WTC11 (cell line): ENCODE results near the gene TFF2. TPM values are rescaled to one million over a fixed set of nuclear protein-coding genes. Genes with fewer than 3 reads are reported as not detected.

Experiments
- ATAC-seq: fragments of 200-7000 bp; cut with Tn5 transposase; 2 replicates; pipeline ENCODE4 v1.10.0; 2021; ENCODE audit warnings: mild to moderate bottlenecking, moderate library complexity
- CTCF ChIA-PET: fragments of 300-600 bp; sonication (Branson Sonifier 250); formaldehyde crosslinking; loops from one replicate; lab custom pipeline; 2021; ENCODE audit warnings: antibody characterized with exemption; lab: Charles Lee
- POLR2A ChIA-PET: fragments of 350-600 bp; sonication (Branson Sonifier 250); formaldehyde crosslinking; loops from one replicate; lab custom pipeline; 2021; ENCODE audit warnings: antibody characterized with exemption; lab: Charles Lee
- DNase-seq: peaks from one replicate; pipeline ENCODE4 v3.0.0; 2021; ENCODE audit warnings: low spot score
- H3K27ac Mint-ChIP-seq: 2 replicates; pipeline ENCODE4 v1.8.0; 2021; ENCODE audit warnings: mixed read lengths
- H3K27me3 Mint-ChIP-seq: 2 replicates; pipeline ENCODE4 v1.8.0; 2021; ENCODE audit warnings: low read depth, mild to moderate bottlenecking, moderate library complexity, mixed read lengths
- H3K36me3 Mint-ChIP-seq: 2 replicates; pipeline ENCODE4 v1.8.0; 2021; ENCODE audit warnings: mixed read lengths
- H3K4me1 Mint-ChIP-seq: 2 replicates; pipeline ENCODE4 v1.8.0; 2022; ENCODE audit warnings: mixed read lengths
- H3K4me3 Mint-ChIP-seq: 2 replicates; pipeline ENCODE4 v1.8.0; 2021; ENCODE audit warnings: mild to moderate bottlenecking, moderate library complexity, mixed read lengths
- H3K9me3 Mint-ChIP-seq: 2 replicates; pipeline ENCODE4 v1.8.0; 2021; ENCODE audit warnings: mixed read lengths
- CTCF ChIP-seq: fragments of 200-600 bp; IDR thresholded peaks from 2 replicates; pipeline ENCODE4 v1.8.0; 2022; ENCODE audit warnings: antibody characterized with exemption
- E2F4 ChIP-seq: sonication (generic); formaldehyde crosslinking; IDR thresholded peaks from 2 replicates; pipeline ENCODE4 v1.8.1; 2022; ENCODE audit warnings: low read depth, mild to moderate bottlenecking, moderate library complexity, missing genetic modification reagents, borderline replicate concordance
- E2F5 ChIP-seq: sonication (generic); formaldehyde crosslinking; IDR thresholded peaks from 2 replicates; pipeline ENCODE4 v1.8.1; 2022; ENCODE audit warnings: mild to moderate bottlenecking, moderate library complexity, missing genetic modification reagents
- ERG ChIP-seq: fragments of 250-450 bp; sonication (Bioruptor Pico); IDR thresholded peaks from 2 replicates; pipeline ENCODE4 v1.8.0; 2021; ENCODE audit warnings: mild to moderate bottlenecking
- ESRRA ChIP-seq: sonication (generic); formaldehyde crosslinking; IDR thresholded peaks from 2 replicates; pipeline ENCODE4 v1.8.1; 2022; ENCODE audit warnings: mild to moderate bottlenecking, missing genetic modification reagents, borderline replicate concordance
- NFATC4 ChIP-seq: fragments of 250-450 bp; sonication (Bioruptor Pico); IDR thresholded peaks from 2 replicates; pipeline ENCODE4 v1.9.0; 2021; ENCODE audit warnings: mild to moderate bottlenecking
- NR1H2 ChIP-seq: sonication (generic); formaldehyde crosslinking; IDR thresholded peaks from 2 replicates; pipeline ENCODE4 v1.9.0; 2021; ENCODE audit warnings: mild to moderate bottlenecking, moderate library complexity, missing genetic modification reagents
- PRRX2 ChIP-seq: fragments of 250-450 bp; sonication (Bioruptor Pico); IDR thresholded peaks from 2 replicates; pipeline ENCODE4 v1.8.0; 2021; ENCODE audit warnings: mild to moderate bottlenecking
- SMAD3 ChIP-seq: sonication (generic); formaldehyde crosslinking; IDR thresholded peaks from 2 replicates; pipeline ENCODE4 v1.8.0; 2022; ENCODE audit warnings: missing genetic modification reagents, mild to moderate bottlenecking, borderline replicate concordance
- SMAD4 ChIP-seq: sonication (generic); formaldehyde crosslinking; IDR thresholded peaks from 2 replicates; pipeline ENCODE4 v1.8.0; 2022; ENCODE audit warnings: mild to moderate bottlenecking, missing genetic modification reagents
- SP1 ChIP-seq: sonication (generic); formaldehyde crosslinking; conservative IDR thresholded peaks from 2 replicates; pipeline ENCODE4 v1.8.1; 2022; ENCODE audit warnings: missing genetic modification reagents
- ZBTB43 ChIP-seq: sonication (generic); formaldehyde crosslinking; IDR thresholded peaks from 2 replicates; pipeline ENCODE4 v1.8.1; 2023; ENCODE audit warnings: mild to moderate bottlenecking, missing genetic modification reagents
- ZNF281 ChIP-seq: sonication (generic); formaldehyde crosslinking; IDR thresholded peaks from 2 replicates; pipeline ENCODE4 v1.8.0; 2023; ENCODE audit warnings: mild to moderate bottlenecking, missing genetic modification reagents
- ZNF317 ChIP-seq: sonication (generic); formaldehyde crosslinking; IDR thresholded peaks from 2 replicates; pipeline ENCODE4 v1.8.1; 2023; ENCODE audit warnings: low read depth, mild to moderate bottlenecking, moderate library complexity, missing genetic modification reagents, borderline replicate concordance
- ZSCAN18 ChIP-seq: fragments of 250-450 bp; sonication (Bioruptor Pico); IDR thresholded peaks from 2 replicates; pipeline ENCODE4 v2.1.2; 2022; ENCODE audit warnings: mild to moderate bottlenecking, moderate library complexity
- total RNA-seq: library from RNA; stranded (reverse); gene quantifications from 3 replicates; pipeline ENCODE4 v1.2.3, GENCODE V29; 2021

Gene TFF2
- total RNA-seq, 1 experiment from 2014 or later: 0.33 TPM

GRCh38 chr21:42381347-42381984 is 30.7 kb upstream of the TFF2 start:
- ATAC-seq: peak; percentile 94
- Mint-ChIP-seq H3K9me3 (peaks cover 14% of the 10 kb centered on the region), H3K4me3 (no peak overlapping the region), H3K4me1 (peaks cover 4% of the 10 kb centered on the region), H3K36me3 (peaks cover 5% of the 10 kb centered on the region; the same call in 1 of the 2 replicates), H3K27me3 (peaks cover 3% of the 10 kb centered on the region; the same call in 1 of the 2 replicates), H3K27ac (no peak overlapping the region)
- ChIA-PET CTCF (interaction anchor here (0.6 to 3.0 kb wide), 34 partner anchors 9 to 565 kb away, joined by 3 to 35 read pairs (median 4); no protein-coding TSS in a partner anchor), POLR2A (no interaction called here)
- no peak for TF ChIP-seq NFATC4
- TF ChIP-seq CTCF: peak; percentile 48; the same call in 1 of the 2 replicates
- no peak for TF ChIP-seq ESRRA (CRISPR knock-in tag)
- TF ChIP-seq ZNF281: no peak
- TF ChIP-seq NR1H2 (CRISPR knock-in tag): no peak
- no peak for TF ChIP-seq PRRX2 (CRISPR knock-in tag)
- TF ChIP-seq E2F5 (CRISPR knock-in tag): no peak
- peak; percentile 15; the same call in 1 of the 2 replicates for TF ChIP-seq ERG (CRISPR knock-in tag)
- no peak for TF ChIP-seq SP1 (CRISPR knock-in tag)
- TF ChIP-seq SMAD4 (CRISPR knock-in tag): no peak
- 0 out of 2 replicates have a peak, but pooled peaks have one; percentile 27 for TF ChIP-seq ZSCAN18 (CRISPR knock-in tag)
- TF ChIP-seq E2F4 (CRISPR knock-in tag): no peak
- DNase-seq: peak; percentile 55

GRCh38 chr21:42379426-42380215 is 28.8 kb upstream of the TFF2 start:
- H3K4me1 Mint-ChIP-seq: peaks cover 3% of the 10 kb centered on the region; the same call in 1 of the 2 replicates
- POLR2A ChIA-PET: no interaction called here
- CTCF ChIA-PET: no interaction called here
- TF ChIP-seq ERG (CRISPR knock-in tag) (no peak), E2F4 (CRISPR knock-in tag) (no peak), ZBTB43 (CRISPR knock-in tag) (no peak), SMAD3 (no peak), E2F5 (CRISPR knock-in tag) (no peak), ZNF317 (CRISPR knock-in tag) (no peak)

More at GRCh38 chr21:42379426-42380215, 28.8 kb upstream of the TFF2 start:
- Mint-ChIP-seq H3K27me3 (peaks cover 3% of the 10 kb centered on the region; the same call in 1 of the 2 replicates), H3K27ac (no peak overlapping the region), H3K9me3 (peaks cover 14% of the 10 kb centered on the region), H3K4me3 (no peak overlapping the region), H3K36me3 (peaks cover 5% of the 10 kb centered on the region; the same call in 1 of the 2 replicates)
- no peak for ATAC-seq
- DNase-seq: no peak
